ENCODE data around the gene DNAJC13.

DNA sequence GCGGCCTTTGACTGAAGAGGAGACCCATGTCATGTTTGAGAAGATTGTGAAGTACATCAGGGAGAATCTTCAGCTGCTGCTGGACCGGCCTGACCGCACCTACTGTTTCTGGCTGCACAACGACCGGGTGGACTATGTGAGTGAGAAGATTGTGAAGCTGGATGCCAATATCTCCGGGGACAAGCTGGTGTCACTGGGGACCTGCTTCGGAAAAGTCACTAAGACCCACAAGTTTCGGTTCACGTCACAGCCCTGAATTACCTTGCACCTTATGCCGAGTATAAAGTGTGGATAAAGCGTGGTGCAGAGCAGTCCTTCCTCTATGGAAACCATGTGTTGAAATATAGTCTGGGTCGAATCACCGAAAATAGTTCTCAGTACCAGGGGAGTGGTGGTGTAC is 16.0 kb upstream of the DNAJC13 start:
- TF ChIP-seq CTCF (IDR thresholded peaks at IDR 0.05) (no peak), POLR2AphosphoS5 (IDR thresholded peaks at IDR 0.05) (no peak)

Data from sigmoid colon (tissue), 4 donors.